RKO (cell line): Measurements from ENCODE around the gene OR4E2.
"Not testable (repeated sequence)": the region's sequence is repeated elsewhere in the genome, so short reads cannot be mapped to it uniquely, and the experiment has no call there.

ENCODE experiments used
- DNase-seq: peaks from one replicate; pipeline ENCODE4 v3.0.0-alpha.2; 2016; ENCODE audit warnings: low spot score

OR4E2 gene, protein sequence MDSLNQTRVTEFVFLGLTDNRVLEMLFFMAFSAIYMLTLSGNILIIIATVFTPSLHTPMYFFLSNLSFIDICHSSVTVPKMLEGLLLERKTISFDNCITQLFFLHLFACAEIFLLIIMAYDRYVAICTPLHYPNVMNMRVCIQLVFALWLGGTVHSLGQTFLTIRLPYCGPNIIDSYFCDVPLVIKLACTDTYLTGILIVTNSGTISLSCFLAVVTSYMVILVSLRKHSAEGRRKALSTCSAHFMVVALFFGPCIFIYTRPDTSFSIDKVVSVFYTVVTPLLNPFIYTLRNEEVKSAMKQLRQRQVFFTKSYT

DNA sequence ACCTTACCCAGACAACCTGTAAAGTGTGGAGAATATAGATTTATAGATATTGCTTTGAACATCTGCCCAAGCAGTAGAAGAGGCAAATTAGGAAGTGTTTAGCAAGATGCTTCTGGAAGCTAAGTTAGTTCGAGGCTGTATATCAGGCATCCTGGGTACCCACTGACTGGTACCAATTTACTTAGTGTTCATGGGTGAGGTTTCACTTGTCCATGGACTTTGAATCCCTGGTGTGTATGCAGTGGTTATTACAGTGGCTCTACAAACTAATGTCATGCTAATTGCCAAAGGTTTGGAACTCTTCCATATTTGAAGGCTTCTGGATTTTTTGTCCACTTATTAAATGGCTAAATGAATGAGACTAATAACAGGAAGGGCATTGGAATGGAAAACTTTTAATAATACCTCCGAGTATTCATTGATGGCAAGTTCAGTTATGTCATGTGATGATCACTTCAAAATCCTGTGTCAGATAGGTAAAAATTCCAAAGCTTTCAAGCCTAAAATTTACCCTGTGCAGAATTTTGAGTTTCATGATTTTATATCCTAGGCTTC is at the start of gene OR4E2:
OR4E2 (plus strand) TSS at position 505 of the 555 bp plus-strand sequence. CDS start 11,248 bp downstream, outside the sequence.
- no peak for DNase-seq

DNA sequence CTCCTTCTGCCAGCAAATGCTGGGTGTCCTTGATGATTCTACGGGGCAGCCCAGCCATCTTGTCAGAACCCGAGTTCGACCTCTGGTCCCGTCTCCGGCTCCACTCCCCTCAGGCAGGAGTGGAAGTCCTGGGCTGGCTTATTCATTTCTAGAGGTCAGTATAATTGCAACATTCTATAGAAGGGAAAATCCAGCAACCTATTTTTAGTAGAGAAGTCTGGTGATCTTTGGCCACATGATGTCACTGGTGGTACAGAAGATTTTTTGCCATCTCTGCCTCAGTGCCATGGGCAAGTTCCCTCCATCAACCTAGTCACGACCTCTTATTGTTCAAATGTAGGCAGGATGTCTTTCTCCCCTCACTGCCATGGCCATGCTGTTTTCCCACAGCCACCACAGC is 41.3 kb upstream of the OR4E2 start:
- DNase-seq, result no peak

DNA sequence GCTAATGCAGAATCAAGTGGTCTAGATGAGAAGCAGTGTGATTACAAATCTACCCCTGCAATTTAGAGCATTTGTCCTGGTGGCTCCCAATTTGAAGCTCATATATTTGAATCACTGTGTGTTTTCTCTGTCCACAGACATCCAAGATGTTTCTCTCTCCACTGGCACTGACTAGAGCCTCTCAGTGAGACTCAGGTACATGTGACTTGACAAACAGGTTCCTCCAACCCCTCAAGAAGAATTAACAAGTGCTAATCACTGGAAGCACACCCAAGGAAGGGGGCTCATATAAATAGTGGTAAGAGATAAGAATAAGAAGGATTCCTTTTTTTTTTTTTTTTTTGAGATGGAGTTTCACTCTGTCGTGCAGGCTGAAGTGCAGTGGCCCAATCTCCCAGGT is 39.4 kb upstream of the OR4E2 start:
- DNase-seq, result no peak

DNA sequence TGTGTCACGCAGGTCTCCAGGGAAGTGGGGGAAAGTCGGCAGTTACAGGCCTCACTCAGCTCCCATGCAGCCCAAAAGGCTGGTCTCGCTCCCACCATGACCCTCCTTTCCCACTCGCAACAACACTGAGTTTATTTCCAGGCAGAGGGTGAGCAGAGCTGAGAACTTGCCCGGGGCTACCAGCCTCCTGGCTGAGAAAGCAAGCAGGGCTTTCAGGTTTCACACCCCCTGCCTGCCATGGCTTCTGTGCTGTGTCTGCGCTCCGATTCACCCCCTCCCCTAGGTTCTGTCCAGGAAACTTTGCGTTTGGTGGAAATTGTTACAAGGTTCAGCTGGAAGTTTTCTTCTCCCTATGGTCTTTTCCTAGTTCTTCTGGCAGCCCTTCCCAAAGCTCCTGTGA is 36.0 kb upstream of the OR4E2 start:
- no peak for DNase-seq

DNA sequence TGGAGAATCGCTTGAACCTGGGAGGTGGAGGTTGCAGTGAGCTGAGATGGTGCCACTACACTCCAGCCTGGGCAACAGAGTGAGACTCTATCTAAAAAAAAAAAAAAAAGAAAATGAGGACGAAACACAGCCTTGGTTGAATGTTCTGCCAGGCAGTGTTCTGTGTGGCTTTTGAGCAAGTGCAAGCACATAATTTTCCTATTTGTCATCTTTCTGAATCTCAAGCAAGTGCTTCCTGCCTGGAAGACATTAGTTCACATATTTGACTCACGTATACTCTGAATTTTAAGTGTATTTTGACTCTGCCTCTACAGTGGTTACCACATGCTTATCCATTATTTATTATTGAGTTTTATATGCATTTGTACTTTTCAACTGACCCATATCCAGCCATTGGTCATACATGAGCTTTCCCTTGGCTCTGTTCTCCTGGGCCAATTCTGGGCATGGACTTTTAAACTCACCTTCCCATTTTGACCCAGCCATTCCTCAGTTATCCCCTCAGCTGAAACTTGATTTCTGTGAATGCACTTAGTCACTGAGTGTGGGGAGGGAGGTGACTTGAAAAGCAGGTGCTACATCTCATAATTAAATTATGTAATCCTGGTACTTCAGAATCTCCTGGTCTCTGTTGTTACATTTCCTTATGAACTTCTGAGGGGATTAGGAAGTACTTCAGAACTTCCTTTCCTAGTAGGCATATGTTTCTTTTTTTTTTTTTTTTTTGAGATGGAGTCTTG is 27.0 kb upstream of the OR4E2 start:
- peak; percentile 36 for DNase-seq

DNA sequence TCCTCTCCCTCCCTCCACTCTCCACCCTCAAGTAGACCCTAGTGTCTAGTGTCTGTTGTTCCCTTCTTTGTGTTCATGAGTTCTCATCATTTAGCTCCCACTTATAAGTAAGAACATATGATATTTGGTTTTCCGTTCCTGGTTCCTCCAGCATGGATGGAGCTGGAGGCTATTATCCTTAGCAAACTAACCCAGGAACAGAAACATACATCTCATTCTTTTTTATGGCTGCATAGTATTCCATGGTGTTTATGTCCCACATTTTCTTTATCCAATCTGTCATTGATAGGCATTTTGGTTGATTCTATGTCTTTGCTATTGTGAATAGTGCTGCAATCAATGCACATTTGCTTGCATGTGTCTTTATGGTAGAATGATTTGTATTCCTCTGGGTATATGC is 23.1 kb upstream of the OR4E2 start:
- not testable (repeated sequence) for DNase-seq

DNA sequence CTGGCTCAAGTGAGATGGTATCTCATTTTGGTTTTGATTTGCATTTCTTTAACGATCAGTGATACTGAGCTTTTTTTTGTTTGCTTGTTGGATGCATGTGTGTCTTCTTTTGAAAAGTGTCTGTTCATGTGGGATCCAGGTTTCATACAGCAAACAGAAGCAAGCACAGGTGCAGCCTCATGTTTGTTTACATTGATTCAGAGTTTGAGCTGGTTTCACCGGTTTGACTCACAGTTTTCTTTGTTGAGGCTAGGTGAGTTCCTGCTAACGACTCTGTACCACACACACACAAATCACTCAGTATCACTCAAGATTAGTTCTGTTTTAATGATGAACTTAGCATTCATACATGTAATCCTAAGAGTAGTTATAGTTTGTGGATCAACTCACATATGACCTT is 22.6 kb upstream of the OR4E2 start:
- DNase-seq, result no peak

DNA sequence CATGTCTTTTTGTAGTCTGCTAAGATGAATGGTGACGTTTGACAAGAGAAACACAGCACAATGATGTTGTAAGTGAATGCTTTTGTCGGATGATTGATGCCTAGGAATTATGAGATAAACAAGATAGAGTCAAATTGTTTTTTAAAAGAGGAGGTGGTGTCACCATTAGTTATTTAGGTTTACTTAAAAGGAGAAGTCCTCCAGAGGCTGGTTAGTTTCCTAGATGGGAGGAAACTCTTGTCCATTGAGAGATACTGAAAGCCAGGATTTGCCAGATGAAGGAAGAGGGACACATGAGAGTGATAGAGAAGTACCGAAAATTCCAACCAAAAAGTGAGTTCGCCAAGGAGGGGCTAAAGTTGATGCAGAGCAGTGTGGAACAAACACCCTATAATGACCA is 18.8 kb upstream of the OR4E2 start, which contains the start of gene OR10G2:
OR10G2 (minus strand) TSS at position 101 of the 400 bp plus-strand sequence; CDS start at position 3, 98 bp downstream.
- DNase-seq, result no peak

DNA sequence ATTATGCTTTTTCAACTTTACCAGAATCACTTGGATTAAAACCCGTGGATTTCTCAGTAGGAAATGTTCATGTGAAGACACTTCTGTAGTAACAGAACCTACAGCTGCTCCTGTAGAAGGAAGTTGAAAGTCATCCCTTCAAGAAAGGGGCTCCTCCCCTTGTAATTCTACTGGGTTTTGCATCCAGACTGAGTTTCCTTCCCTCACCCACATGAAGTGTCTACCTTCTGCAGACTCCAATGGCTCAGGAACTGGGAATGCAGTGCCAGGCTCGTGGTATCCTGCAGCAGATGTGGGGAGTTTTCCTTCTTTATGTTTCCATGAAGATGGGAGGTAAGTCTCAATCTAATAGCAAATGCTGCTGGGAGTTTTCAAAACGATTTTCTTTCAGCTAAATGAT is 11.0 kb upstream of the OR4E2 start:
- DNase-seq, result no peak

DNA sequence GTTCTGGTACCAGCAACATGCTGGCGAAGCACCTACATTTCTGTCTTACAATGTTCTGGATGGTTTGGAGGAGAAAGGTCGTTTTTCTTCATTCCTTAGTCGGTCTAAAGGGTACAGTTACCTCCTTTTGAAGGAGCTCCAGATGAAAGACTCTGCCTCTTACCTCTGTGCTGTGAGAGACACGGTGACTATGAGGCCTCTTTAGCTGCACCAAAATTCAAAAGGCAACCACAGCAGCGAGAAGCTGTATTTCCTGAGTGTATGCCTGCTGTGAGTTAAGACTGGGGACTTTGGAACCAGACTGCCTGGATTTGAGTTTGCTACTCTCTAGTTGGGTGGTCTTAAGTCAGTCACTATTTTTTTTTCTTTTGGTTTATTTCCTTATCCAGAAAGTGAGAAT is 10.2 kb upstream of the OR4E2 start:
- no peak for DNase-seq

DNA sequence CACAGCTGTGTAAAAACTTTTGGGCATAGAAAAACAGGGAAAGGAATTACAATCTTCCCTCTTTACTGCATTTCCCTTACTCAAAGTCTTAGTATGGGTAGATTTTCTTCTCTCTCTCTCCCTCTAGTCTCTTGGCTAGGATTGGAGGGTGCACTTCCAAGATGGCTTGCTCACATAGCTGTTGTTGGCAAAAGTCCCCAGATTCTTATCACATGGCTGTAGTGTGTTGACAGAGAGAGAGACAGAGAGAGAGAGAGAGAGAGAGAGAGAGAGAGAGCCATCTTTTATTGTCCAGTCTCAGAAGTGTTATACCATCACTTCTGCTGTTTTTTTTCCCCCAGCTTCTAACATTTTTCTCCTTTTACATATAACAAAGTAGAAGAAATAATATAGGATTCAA is 6.3 kb upstream of the OR4E2 start:
- no peak for DNase-seq

DNA sequence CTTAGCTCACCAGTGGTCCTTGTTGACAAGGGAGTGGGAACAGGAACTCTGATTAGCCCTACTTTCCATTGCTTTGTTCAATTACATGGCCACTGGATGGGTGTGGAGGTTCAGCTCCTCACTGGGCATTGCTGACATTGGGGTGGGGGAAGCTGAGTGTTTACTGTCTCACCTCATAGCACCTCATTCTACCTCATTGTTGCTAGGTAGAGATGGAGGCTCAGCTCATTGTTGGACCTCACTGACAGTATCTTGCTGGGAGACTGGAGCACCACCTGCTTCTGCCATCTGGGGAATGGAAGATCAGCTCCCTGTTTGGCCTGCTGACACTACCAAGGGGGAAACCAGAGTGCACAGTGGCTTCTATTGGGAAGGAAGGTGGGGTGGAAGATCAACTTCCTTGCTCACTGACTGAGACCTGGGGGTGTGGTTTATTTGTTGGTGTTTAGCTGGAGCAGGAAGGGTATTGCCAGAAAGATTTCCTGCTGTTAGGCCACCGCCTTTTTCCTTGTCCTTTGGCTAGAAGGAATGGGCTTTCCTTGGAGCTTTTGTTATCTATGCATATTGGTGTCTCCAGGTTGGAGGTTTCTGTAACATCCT is 1.3 kb upstream of the OR4E2 start:
- DNase-seq, result no peak

DNA sequence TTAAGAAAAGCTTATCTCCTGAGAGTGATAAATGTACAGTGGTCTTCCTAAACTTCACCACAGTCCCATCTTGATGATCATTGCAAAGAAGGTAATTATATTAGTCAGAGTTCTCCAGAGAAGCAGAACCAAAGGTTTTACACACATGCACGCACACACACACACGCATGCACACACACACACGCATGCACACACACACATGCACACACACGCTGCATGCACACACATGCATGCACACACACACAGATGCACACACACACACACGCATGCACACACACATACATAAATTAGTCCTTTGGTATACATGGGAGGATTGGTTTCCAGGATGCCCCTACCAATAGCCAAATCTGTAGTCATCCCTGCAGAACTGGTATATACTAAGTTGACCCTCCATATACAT is 580 bp downstream of the OR4E2 start:
- no peak for DNase-seq

DNA sequence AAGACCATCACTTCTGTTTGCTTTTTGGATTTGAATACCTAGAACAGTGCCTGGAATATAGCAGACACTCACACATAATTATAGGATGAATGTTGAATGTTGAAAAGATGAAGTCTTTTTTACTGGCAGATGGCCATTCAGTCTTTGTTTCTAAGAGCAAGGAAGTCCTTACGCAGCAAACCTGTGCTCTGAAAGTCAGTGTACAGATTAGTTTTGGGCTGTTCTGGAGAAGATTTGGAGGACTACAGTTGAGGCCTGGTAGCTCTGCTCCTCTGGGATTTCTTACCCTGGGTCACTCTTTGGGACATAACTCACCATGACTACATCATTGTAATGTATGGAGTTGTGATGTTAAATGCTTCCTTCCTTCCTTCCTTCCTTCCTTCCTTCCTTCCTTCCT is 3.3 kb downstream of the OR4E2 start:
- DNase-seq, result no peak

DNA sequence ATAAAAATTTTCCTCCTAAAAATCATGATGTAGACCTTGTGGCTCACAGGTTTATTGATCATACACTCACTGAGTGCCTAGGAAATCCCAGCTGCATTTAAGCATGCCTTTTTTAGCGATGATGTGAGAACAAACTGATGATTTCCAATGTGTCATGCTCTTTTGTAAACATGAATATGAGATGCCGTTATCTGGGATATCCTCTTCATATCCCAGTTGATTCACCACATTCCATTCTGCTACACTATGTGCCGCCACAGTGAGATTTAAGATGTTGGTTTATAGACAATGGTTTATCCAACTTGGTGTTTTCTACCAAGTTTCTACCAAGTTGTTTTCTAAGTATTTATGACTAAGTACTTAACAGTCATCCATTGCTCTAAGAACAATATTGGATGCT is 14.7 kb downstream of the OR4E2 start:
- peak; percentile 54 for DNase-seq

DNA sequence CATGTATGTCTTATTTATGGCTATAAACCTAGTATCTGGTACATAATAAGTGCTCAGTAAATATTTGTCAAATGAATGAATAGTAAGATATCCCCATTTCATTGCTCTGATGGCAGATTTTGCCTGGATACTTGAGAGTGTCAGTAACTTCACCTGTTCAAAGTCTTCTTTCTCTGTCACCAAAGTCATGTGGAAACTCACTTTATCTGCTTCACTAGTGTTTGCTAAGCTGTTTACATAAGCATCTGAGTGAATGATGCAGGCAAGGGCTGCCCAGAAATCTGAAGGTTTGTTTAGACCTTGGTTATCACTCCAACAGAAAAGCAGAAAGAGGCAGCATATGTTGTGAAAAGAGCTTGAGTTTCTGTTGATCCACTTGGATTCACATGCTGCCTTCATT is 15.6 kb downstream of the OR4E2 start:
- no peak for DNase-seq

DNA sequence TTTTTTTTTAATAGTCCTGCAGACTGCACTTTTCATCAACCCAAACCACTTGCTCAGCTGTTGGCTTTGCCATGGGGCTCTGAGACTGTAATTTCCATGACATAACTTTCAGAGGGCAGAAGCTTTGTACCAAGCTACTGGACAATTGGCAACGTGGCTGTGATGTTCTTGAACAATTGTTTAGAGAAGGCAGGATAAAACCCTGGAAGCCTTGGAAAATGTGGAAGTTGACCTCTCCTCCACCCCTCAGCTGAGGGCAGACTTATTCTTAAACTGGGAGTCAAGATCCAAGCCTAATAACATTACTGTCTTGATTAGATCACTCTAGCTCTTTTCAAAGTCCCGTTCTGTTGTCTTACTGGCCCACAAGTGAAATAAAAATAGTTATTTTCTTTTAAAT is 17.7 kb downstream of the OR4E2 start:
- DNase-seq, result no peak

DNA sequence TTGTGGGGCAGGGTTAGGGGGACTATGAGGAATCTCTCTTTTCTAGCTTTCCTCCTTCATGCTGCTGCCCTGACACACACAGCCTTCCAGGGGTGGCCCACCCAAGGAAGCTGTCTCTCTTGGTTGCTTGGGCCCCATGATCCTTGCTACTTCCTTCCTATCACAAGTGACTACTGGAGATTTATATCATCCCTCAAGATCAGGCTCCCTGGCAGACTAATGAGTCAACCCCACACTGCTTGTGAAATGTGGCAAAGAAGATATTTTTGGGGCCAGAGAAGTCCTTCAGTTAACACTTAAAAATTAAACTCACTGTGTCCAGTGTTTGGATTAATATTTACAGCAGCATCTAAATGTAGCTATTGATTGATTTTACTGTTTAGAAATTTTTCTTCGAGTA is 18.5 kb downstream of the OR4E2 start:
- no peak for DNase-seq

DNA sequence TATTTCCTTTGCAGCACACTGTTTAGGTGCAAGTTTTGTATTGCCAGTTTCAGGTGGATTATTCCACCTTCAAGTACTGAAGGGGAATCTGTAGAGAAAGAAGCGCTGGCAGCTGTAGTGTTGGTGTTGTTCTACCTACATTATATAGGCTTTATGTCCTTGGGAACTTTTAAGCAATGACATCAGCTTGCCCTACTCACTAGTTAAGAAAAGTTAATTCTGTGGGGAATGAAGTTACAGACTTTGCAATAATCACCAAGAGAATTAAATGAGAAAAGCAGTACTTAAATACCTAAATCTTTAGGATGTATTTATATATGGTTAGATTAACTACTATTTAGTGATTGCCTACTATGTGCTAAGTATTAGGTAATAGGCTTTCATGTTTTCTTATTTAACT is 20.1 kb downstream of the OR4E2 start, which contains the start of gene OR4E1:
OR4E1 (minus strand) TSS at position 101 of the 400 bp plus-strand sequence. CDS start 2,883 bp downstream, outside the sequence.
- DNase-seq, result no peak

DNA sequence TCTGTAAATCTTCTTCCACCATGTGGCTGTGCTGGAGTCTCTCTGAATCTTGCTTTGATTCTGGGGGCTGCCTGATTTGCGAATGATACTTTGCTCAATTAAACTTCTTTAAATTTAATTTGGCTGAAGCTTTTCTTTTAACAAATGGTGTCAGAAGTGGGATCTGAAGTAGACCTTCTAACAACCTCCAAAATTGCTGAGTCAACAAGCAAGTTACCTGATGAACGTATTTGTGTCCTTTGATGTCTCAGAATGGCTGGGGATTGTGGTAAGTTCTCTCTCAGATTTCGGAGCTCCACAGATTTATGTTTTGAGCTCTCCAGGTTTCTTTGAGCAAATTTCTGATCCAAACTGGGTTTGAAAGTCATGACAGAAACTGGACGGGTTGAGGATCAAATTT is 21.9 kb downstream of the OR4E2 start:
- DNase-seq, result no peak

DNA sequence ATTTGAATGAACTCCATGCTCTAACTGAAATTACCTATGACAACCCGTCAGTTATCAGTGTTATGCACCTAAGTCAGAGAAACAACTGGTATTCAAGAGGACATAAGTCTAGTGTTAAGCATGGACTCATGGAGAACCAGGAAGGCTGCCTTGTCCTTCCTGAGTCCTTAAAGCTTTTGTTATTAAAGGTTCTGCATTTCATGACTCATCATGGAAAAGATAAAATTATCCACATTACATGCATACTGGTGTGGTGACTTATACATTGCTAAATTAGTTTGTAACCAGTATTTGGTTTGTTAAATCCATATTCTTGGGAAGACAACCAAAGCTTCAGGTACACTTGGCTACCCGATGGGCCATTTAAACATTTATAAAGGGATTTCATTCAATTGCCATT is 26.4 kb downstream of the OR4E2 start:
- DNase-seq, result peak; percentile 4

DNA sequence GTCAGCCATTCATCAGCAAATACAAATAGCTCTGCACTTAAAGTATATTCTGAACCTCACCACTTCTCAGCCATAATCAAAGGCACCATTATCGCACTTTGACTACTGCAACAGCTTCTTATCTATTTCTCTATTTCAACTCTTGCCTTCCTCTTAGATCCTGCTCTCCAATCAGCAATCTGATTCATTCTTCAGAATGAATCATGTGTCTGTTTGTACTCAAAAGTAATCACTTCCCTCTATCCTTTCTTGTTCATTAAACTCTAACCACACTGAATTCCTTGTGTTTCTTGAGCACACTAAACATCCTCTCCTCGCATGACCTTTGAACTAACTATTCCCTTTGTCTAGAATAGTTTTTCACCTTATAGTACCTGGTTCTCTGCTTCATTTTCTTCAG is 32.8 kb downstream of the OR4E2 start:
- DNase-seq, result no peak

DNA sequence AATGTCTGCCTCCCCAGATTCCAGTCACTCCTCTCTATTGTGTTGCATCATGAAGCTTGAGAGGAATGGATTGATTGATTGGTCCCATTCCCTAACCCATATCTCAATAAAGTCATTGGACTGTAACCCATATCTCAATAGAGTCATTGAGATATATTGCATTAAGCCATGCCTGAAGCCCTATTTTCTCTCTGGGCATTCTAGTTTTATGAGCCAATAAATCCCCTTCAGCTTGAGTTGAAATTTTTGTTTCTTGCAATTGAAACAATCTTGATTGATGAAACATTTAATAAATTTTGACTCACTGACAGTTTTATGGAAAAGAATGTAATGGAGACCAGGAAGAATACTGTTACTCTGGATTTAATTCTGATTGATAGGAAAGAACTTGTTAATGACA is 40.8 kb downstream of the OR4E2 start:
- DNase-seq, result no peak
